ENCODE results near the gene VWA3A. TPM values are rescaled to one million over a fixed set of nuclear protein-coding genes. Genes with fewer than 3 reads are reported as not detected.

The VWA3A gene
- total and polyA plus RNA-seq, 5 donors = 0.06 to 0.11 (median 0.09) TPM; not detected in 2

DNA sequence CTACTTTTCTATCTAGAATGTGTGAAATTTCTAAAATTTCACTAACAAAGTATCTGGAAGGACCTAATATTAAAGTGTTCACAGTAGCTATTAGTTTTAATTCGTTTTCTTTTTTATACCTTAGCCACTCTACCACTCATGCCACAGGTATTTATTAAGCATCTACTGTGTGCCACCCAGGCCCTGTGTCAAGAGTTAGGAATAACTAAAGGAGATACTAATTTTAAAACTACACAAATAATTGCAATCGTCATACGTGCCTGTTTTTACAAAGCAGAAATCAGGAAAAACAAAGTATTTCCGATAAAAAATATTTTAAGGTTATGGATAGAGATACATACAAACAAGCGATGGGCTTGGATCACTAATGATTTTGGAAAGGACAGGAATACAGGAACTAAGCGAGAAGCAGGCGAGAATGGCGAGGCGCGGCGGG, 113.3 kb downstream of the VWA3A start:
- Histone ChIP-seq H3K27ac (ENCODE audit: low read length) (peak overlapping the region; percentile 6), H3K9me3 (ENCODE audit: control insufficient read depth, low read length) (no peaks in the 10 kb centered on the region), H3K27me3 (ENCODE audit: control insufficient read depth, insufficient read depth) (no peaks in the 10 kb centered on the region), H3K4me1 (ENCODE audit: control insufficient read depth, insufficient read depth, low read length) (peaks cover 8% of the 10 kb centered on the region), H3K4me3 (ENCODE audit: low read length) (peak overlapping the region; percentile 33)
- intact Hi-C loops (cut with DNase I) = loop anchor here in 1 of 4 donors (5.0 kb wide), 1 partner anchor 92 kb away; the partner anchor contains the start of gene POLR3E
- DNase-seq = no peak
- 7% methylated on average over 11 of the region's 11 CpGs for WGBS
- no peak for ATAC-seq

DNA sequence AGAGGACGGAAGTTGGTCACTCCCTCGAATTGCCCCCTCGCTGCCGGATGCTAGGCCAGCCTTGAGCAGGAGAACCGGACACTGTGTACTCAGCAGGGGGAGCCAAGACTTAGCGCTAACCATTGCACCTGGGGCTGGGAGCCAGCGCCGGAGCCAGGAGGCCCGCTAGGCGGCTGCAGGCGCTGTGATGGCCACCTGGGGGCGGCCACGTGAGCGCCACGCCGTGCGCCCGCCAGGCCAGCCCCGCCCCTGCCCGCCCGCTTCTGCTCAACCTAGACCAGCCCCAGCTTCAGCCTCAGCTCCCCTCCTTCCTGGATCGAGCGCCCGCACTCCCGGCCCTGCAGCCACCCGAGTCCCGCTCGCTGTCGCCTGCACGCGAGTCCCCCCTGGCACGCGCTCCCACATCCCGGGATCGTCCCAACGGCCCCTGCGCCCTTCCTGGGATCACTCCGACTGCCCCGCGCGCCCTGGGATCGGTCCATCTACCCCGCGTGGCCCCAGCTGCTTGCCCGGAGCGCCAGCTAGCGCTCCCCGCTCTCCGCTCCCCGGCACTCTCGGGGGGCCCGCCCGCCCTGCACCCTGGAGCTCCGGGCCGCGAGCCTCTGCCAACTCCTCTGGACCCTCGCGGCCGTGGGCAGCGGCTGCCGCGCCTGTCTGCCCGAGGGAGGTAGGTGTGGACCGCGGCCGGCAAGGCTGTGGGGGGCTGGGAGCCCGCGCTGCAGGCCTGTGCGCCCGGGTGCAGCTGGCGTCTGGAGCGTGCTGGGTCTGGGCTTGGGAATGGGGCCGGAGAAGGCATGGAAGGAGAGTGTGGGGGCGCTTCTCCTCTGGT, 113.9 kb downstream of the VWA3A start, which contains the start of gene EEF2K:
EEF2K (plus strand) TSS at position 266 of the 829 bp plus-strand sequence. CDS start 19,452 bp downstream, outside the sequence.
- peak within 1 kb of the TSS; percentile 55 for H3K4me3 ChIP-seq (ENCODE audit: low read length)
- H3K4me1 ChIP-seq (ENCODE audit: control insufficient read depth, insufficient read depth, low read length) = peaks cover 8% of the 10 kb centered on the region
- peak; percentile 95 for ATAC-seq
- peak; percentile 93 to 98 (median 97) for DNase-seq
- no peaks in the 10 kb centered on the region for H3K9me3 ChIP-seq (ENCODE audit: control insufficient read depth, low read length)
- H3K27ac ChIP-seq (ENCODE audit: low read length) = peak within 1 kb of the TSS; percentile 61
- H3K27me3 ChIP-seq (ENCODE audit: control insufficient read depth, insufficient read depth) = no peaks in the 10 kb centered on the region
- intact Hi-C loops (cut with DNase I) = loop anchor here in 1 of 4 donors (5.0 kb wide), 1 partner anchor 91 kb away; the partner anchor contains the start of gene POLR3E
- under 1% methylated on average over 73 of the region's 74 CpGs for WGBS

Other genes starting within 250 kb of the VWA3A start
- gene NPIPB4, start 234.8 kb upstream of the VWA3A start, total RNA-seq = 10 to 100 TPM; 37.2 to 47.6 (median 41.6) TPM
- 9.4 TPM for gene NPIPB4, start 234.8 kb upstream of the VWA3A start, polyA plus RNA-seq
- 100 to 1,000 TPM; 516 to 665 (median 637) TPM for gene UQCRC2, start 139.2 kb upstream of the VWA3A start, total RNA-seq
- 321 TPM for gene UQCRC2, start 139.2 kb upstream of the VWA3A start, polyA plus RNA-seq
- not detected for gene PDZD9, start 91.4 kb upstream of the VWA3A start, total RNA-seq
- gene PDZD9, start 91.4 kb upstream of the VWA3A start, polyA plus RNA-seq = not detected
- 10 to 100 TPM; 10.6 to 14.8 (median 12.2) TPM for gene MOSMO, start 84.4 kb upstream of the VWA3A start, total RNA-seq
- 10.4 TPM for gene MOSMO, start 84.4 kb upstream of the VWA3A start, polyA plus RNA-seq
- under 1 TPM in 1 of 4 donors, not detected in 3; 0.09 TPM for gene SDR42E2, start 70.0 kb downstream of the VWA3A start, total RNA-seq
- not detected for gene SDR42E2, start 70.0 kb downstream of the VWA3A start, polyA plus RNA-seq
- 10 to 100 TPM; 28.1 to 38.3 (median 31.4) TPM for gene EEF2K, start 113.7 kb downstream of the VWA3A start, total RNA-seq
- 15.0 TPM for gene EEF2K, start 113.7 kb downstream of the VWA3A start, polyA plus RNA-seq
- 10 to 100 TPM; 27.9 to 33.5 (median 33.0) TPM for gene POLR3E, start 204.9 kb downstream of the VWA3A start, total RNA-seq
- 15.4 TPM for gene POLR3E, start 204.9 kb downstream of the VWA3A start, polyA plus RNA-seq

Data from right cardiac atrium (tissue), 5 donors.